Measurements from ENCODE around the gene ALDH1A2.
"Not testable (repeated sequence)": the region's sequence is repeated elsewhere in the genome, so short reads cannot be mapped to it uniquely, and the experiment has no call there.

ALDH1A2 gene

DNA sequence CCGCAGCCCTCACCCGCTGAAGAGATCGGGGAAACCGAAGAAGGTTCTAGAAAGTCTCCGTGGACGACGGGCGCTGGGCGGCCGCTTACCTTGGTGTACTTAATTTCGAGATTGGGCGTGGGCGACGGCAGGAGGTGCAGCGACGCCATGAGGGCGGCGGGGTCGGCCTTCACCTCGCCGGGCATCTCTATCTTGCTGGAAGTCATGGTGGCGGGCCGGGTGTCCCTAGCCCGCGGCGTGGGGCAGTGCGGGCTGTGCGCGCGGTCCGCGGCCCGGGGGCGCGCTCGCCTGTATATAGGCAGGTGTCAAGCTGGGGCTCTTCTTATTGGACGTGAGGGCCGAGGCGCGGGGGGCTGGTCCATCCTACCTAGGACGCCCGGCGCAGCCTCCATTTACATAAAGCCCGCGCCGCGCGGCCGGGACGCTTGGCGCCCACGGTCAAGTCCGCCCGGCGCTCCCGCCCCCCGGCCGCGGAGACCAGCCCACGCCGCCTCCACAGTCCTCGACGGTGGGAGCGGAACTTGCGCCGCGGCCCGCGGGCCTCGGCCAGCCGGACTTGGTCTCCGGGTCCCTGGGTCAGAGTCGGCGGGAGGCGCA lies at the start of gene ALDH1A2:
Gene ALDH1A2, minus strand, starts transcription at position 267 of the 597 bp plus-strand sequence. Its CDS starts 61 bp downstream, at position 206.
- in situ Hi-C loops (cut with HindIII; ENCODE audit: low sequenced_read_pairs) = loop anchor here (25.0 kb wide), 1 partner anchor 328 kb away; no protein-coding TSS in a partner anchor

DNA sequence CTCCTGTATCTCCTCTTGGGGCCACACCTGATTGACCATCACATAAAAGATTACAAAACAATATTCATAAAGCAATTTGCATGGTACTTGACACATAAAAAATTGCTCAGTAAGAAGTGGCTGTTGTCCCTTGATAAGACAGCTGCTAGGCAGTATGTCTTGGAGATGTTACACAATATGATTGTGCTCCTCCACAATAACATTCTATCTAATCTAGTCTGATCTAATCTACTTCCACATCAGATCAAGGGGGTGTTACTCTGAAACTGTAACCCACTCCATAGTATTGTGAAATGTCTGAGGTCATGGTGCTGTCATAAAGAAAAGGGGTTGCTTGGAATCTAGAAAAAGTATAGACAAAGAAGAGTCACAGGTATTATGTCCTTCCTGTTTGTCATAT lies 49.3 kb upstream of the ALDH1A2 start:
- in situ Hi-C loops (cut with HindIII; ENCODE audit: low sequenced_read_pairs) = no loop called here

GRCh38 chr15:58114388-58114787 lies 48.9 kb upstream of the ALDH1A2 start:
- in situ Hi-C loops (cut with HindIII; ENCODE audit: low sequenced_read_pairs) = no loop called here

- in situ Hi-C loops (cut with HindIII; ENCODE audit: low sequenced_read_pairs) = not testable (repeated sequence)
Observed at GRCh38 chr15:58113358-58113757, 47.8 kb upstream of the ALDH1A2 start.

DNA sequence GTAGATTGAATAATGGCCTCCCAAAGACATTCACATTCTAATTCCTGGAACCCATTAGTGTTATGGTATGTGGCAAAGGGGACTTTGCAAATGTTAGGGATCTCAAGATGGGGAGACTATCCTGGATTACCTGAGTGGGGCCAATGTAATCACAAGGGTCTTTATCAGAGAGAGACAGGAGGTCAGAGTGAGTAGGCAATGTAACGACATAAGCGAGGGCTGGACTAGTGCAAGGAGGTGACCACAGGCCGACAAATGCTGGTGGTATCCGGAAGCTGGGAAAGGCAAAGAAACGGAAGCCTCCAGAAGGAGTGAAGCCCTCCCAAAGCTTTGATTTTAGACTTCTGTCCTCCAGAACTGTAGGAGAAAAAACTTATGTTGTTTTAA lies 46.2 kb upstream of the ALDH1A2 start:
- in situ Hi-C loops (cut with HindIII; ENCODE audit: low sequenced_read_pairs) = no loop called here

GRCh38 chr15:58110999-58111717 lies 45.6 kb upstream of the ALDH1A2 start:
- in situ Hi-C loops (cut with HindIII; ENCODE audit: low sequenced_read_pairs) = no loop called here

GRCh38 chr15:58109419-58109818 lies 43.9 kb upstream of the ALDH1A2 start:
- in situ Hi-C loops (cut with HindIII; ENCODE audit: low sequenced_read_pairs) = no loop called here

GRCh38 chr15:58108117-58108516 lies 42.6 kb upstream of the ALDH1A2 start:
- in situ Hi-C loops (cut with HindIII; ENCODE audit: low sequenced_read_pairs) = no loop called here

- in situ Hi-C loops (cut with HindIII; ENCODE audit: low sequenced_read_pairs) = no loop called here
Observed at GRCh38 chr15:58103482-58103881, 38.0 kb upstream of the ALDH1A2 start.

DNA sequence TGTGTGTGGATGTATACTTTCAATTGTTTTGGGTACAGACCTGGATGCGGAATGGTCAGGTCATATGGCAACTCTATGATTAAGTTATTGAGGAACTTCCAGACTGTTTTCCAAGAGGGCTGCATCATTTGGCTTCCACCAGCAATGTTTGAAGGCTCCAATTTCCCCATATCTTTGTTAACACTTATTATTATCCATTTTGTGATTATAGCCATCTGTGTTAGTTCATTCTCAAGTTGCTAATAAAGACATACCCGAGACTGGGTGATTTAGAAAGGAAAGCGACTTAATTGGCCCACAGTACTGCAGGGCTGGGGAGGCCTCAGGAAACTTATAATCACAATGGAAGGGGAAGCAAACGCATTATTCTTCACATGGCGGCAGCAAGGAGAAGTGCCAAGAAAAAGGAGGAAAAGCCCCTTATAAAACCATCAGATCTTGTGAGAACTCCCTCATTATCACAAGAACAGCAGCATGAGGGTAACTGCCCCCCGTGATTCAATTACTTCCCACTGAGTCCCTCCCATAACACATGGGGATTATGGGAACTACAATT lies 31.1 kb upstream of the ALDH1A2 start:
- in situ Hi-C loops (cut with HindIII; ENCODE audit: low sequenced_read_pairs) = no loop called here

- in situ Hi-C loops (cut with HindIII; ENCODE audit: low sequenced_read_pairs) = no loop called here
Observed at GRCh38 chr15:58095415-58095814, 29.9 kb upstream of the ALDH1A2 start.

GRCh38 chr15:58087871-58088270 lies 22.4 kb upstream of the ALDH1A2 start:
- in situ Hi-C loops (cut with HindIII; ENCODE audit: low sequenced_read_pairs) = no loop called here

GRCh38 chr15:58086491-58086890 lies 21.0 kb upstream of the ALDH1A2 start:
- in situ Hi-C loops (cut with HindIII; ENCODE audit: low sequenced_read_pairs) = no loop called here

GRCh38 chr15:58083526-58083925 lies 18.0 kb upstream of the ALDH1A2 start:
- in situ Hi-C loops (cut with HindIII; ENCODE audit: low sequenced_read_pairs) = no loop called here

GRCh38 chr15:58081891-58082290 lies 16.4 kb upstream of the ALDH1A2 start:
- in situ Hi-C loops (cut with HindIII; ENCODE audit: low sequenced_read_pairs) = no loop called here

- in situ Hi-C loops (cut with HindIII; ENCODE audit: low sequenced_read_pairs) = no loop called here
Observed at GRCh38 chr15:58081456-58081855, 15.9 kb upstream of the ALDH1A2 start.

DNA sequence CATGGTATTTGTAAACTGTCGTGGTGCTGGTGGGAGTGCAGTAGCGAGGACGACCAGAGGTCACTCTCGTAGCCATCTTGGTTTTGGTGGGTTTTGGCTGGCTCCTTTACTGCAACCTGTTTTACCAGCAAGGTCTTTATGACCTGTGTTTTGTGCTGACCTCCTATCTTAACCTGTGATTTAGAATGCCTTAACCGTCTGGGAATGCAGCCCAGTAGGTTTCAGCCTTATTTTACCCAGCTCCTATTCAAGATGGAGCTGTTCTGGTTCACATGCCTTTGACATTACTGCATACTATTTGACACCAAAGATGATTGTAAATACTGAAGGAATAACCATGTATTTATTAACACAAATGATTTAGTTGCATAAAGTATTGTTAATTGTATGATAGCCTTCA lies 15.4 kb upstream of the ALDH1A2 start:
- in situ Hi-C loops (cut with HindIII; ENCODE audit: low sequenced_read_pairs) = not testable (repeated sequence)

DNA sequence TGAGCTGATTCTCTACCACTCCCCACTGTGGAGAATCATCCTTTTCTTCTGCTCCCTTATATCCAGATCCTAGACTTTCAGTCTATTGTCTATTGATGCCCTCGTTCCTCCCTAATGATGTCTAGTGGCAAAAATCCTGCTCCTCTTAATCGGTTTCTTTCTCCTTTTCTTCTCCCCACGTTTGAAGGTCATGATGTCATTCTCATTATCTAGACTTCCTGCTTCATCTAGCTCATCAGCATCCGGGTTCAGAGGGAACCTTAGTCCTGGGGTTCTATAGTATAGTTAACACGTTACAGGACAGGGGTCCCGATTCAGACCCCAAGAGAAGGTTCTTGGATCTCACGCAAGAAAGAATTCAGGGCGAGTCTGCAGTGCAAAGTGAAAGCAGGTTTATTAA lies 14.9 kb upstream of the ALDH1A2 start:
- in situ Hi-C loops (cut with HindIII; ENCODE audit: low sequenced_read_pairs) = no loop called here

DNA sequence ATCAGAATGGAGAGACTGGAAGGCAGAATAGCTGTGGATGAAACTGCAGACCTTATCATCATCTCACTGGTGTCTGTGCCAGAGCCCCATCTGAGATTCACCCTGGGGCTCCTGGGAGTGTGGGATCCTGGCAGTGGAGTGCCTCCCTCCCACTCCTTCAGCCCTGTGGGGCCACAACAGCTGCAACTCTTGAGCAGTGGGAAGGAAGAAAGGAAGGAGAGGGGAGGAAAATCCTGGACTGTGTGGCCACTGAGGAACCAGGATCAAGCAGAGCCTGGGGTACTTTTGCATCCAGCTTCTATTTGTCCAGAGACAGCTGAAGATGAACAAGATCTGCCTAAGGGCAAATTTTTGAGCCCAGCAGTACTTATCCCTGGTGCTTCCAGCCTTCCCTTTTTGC lies 13.1 kb upstream of the ALDH1A2 start:
- in situ Hi-C loops (cut with HindIII; ENCODE audit: low sequenced_read_pairs) = no loop called here

- in situ Hi-C loops (cut with HindIII; ENCODE audit: low sequenced_read_pairs) = no loop called here
Observed at GRCh38 chr15:58077427-58077826, 11.9 kb upstream of the ALDH1A2 start.

GRCh38 chr15:58074452-58074851 lies 8.9 kb upstream of the ALDH1A2 start:
- in situ Hi-C loops (cut with HindIII; ENCODE audit: low sequenced_read_pairs) = loop anchor here (25.0 kb wide), 1 partner anchor 337 kb away; no protein-coding TSS in a partner anchor

DNA sequence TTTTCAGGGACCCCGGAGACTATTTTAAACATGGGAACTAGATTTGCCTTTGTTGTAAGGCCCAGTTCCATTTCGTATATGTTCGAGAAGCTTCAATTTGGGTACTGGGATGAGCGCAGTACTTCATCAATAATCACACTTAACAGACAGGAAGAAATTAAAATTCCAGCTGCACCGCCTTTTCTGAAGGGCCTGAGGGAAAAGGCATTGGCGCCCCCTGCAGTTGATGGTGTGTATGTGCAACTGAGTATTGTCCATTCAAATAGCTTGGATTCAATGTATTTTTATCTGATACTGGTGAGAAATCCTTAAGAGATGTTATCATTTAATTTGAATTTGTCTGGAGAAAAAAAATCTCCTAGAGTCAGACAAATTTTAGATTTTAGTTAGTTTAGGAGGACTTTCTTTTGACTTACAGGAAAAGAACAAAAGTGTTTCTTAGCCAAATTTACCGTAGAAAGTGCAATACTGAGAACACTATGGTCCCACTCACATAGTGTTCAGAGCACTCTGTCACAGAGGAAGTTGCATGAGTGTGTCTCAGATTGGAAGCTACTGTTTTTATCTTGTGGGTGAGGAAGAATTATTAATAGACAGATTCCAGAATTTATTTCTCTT lies 5.4 kb upstream of the ALDH1A2 start:
- in situ Hi-C loops (cut with HindIII; ENCODE audit: low sequenced_read_pairs) = loop anchor here (25.0 kb wide), 1 partner anchor 334 kb away; no protein-coding TSS in a partner anchor

All from DLD1 (cell line).